Left renal pelvis (tissue), 4 donors: Measurements from ENCODE around the gene SPPL2B. TPM values are rescaled to one million over a fixed set of nuclear protein-coding genes. Genes with fewer than 3 reads are reported as not detected.

ENCODE experiments used
- DNase-seq, 4 donors: peaks; one replicate each; pipeline ENCODE4 v3.0.0-alpha.2; 2013; ENCODE audit warnings: low read depth in 4 of 4, low spot score in 3 of 4
- polyA plus RNA-seq, 4 donors: library from polyadenylated mRNA; unstranded; fragments of 120-200 nt; gene quantifications; one replicate each; pipeline ENCODE4 v1.2.1, GENCODE V29; 2013; ENCODE audit not compliant: insufficient read length in 4 of 4

Gene SPPL2B
- polyA plus RNA-seq, 4 donors, result 41.3 to 128 (median 56.7) TPM

- DNase-seq, result no peak
Measured at GRCh38 chr19:2296141-2296540, 32.3 kb upstream of the SPPL2B start.

- DNase-seq, result no peak
Measured at GRCh38 chr19:2300533-2300932, 28.0 kb upstream of the SPPL2B start.

- no peak for DNase-seq
Measured at GRCh38 chr19:2302319-2303210, 25.9 kb upstream of the SPPL2B start.

GRCh38 chr19:2303211-2303798 is 25.2 kb upstream of the SPPL2B start:
- DNase-seq, result no peak

GRCh38 chr19:2305452-2306280 is 22.8 kb upstream of the SPPL2B start:
- DNase-seq, result no peak

- no peak for DNase-seq
Measured at GRCh38 chr19:2306281-2306806, 22.1 kb upstream of the SPPL2B start.

- no peak for DNase-seq
Measured at GRCh38 chr19:2306971-2307370, 21.5 kb upstream of the SPPL2B start.

GRCh38 chr19:2307518-2308012 is 20.9 kb upstream of the SPPL2B start:
- DNase-seq, result no peak

GRCh38 chr19:2308114-2308556 is 20.3 kb upstream of the SPPL2B start, which contains the start of gene LINGO3:
TSS of gene LINGO3 (minus strand) at chr19:2308154. CDS start at chr19:2291776, 16,378 bp downstream.
- no peak for DNase-seq

GRCh38 chr19:2309734-2310362 is 18.6 kb upstream of the SPPL2B start:
- DNase-seq, result no peak

- DNase-seq, result no peak
Measured at GRCh38 chr19:2311093-2311492, 17.4 kb upstream of the SPPL2B start.

GRCh38 chr19:2312820-2313501 is 15.5 kb upstream of the SPPL2B start:
- DNase-seq, result no peak

- no peak for DNase-seq
Measured at GRCh38 chr19:2315121-2315817, 13.2 kb upstream of the SPPL2B start.

GRCh38 chr19:2315818-2316353 is 12.6 kb upstream of the SPPL2B start:
- DNase-seq, result no peak

- DNase-seq, result no peak
Measured at GRCh38 chr19:2317300-2317699, 11.2 kb upstream of the SPPL2B start.

- DNase-seq, result no peak
Measured at GRCh38 chr19:2317756-2318155, 10.7 kb upstream of the SPPL2B start.

- DNase-seq, result no peak
Measured at GRCh38 chr19:2318923-2319322, 9.6 kb upstream of the SPPL2B start.

GRCh38 chr19:2319551-2319950 is 8.9 kb upstream of the SPPL2B start:
- DNase-seq, result no peak

- DNase-seq, result no peak
Measured at GRCh38 chr19:2320049-2320448, 8.4 kb upstream of the SPPL2B start.
